Liver (tissue), 9 donors: Measurements from ENCODE around the gene LRRC47. TPM values are rescaled to one million over a fixed set of nuclear protein-coding genes. Genes with fewer than 3 reads are reported as not detected.

Experiments used
- DNase-seq: peaks from one replicate; pipeline ENCODE4 v3.0.0-alpha.2; 2017; ENCODE audit warnings: low spot score
- H3K27ac ChIP-seq, 2 donors: one replicate each; pipeline ENCODE4 v1.7.0; 2013; ENCODE audit warnings: inconsistent platforms in 2 of 2, low read length in 2 of 2, control low read depth in 1 of 2, low read depth in 1 of 2, mild to moderate bottlenecking in 1 of 2
- H3K27me3 ChIP-seq, 4 donors: one replicate each; pipeline versions ENCODE4 v1.6.1 to v1.7.0; 2013; ENCODE audit warnings: low read length in 3 of 4, inconsistent platforms in 1 of 4, mild to moderate bottlenecking in 1 of 4, moderate library complexity in 1 of 4; ENCODE audit not compliant: control insufficient read depth in 4 of 4, insufficient read depth in 4 of 4
- H3K36me3 ChIP-seq, 4 donors: one replicate each; pipeline versions ENCODE4 v1.6.1 to v1.7.0; 2013; ENCODE audit warnings: low read length in 3 of 4, mild to moderate bottlenecking in 3 of 4, low read depth in 1 of 4, moderate library complexity in 1 of 4; ENCODE audit not compliant: control insufficient read depth in 4 of 4, insufficient read depth in 3 of 4
- H3K4me1 ChIP-seq, 4 donors: one replicate each; pipeline versions ENCODE4 v1.6.1 to v1.7.0; 2013; ENCODE audit warnings: low read length in 3 of 4, mild to moderate bottlenecking in 3 of 4, moderate library complexity in 1 of 4; ENCODE audit not compliant: control insufficient read depth in 4 of 4, insufficient read depth in 4 of 4
- H3K4me3 ChIP-seq, 3 donors: one replicate each; pipeline versions ENCODE4 v1.6.1 to v1.7.0; 2013; ENCODE audit warnings: low read length in 3 of 3, control low read depth in 1 of 3, low read depth in 1 of 3, mild to moderate bottlenecking in 1 of 3
- H3K9ac ChIP-seq, 2 donors: one replicate each; pipeline ENCODE4 v1.7.0; 2013; ENCODE audit warnings: low read length in 2 of 2, mild to moderate bottlenecking in 2 of 2, moderate library complexity in 2 of 2, control low read depth in 1 of 2, low read depth in 1 of 2
- H3K9me3 ChIP-seq, 4 donors: one replicate each; pipeline versions ENCODE4 v1.6.1 to v1.7.0; 2013; ENCODE audit warnings: low read length in 3 of 4; ENCODE audit not compliant: control insufficient read depth in 4 of 4
- ATF3 ChIP-seq: IDR thresholded peaks from 2 replicates; pipeline ENCODE4 v1.6.1; 2016; ENCODE audit warnings: antibody characterized with exemption
- CTCF ChIP-seq: fragments of 150-350 bp; IDR thresholded peaks from 2 replicates; pipeline ENCODE4 v1.5.1; 2017; ENCODE audit warnings: improper control_type of control experiment, low read depth, low read length; ENCODE audit not compliant: missing input control
- EGR1 ChIP-seq, 2 donors: IDR thresholded peaks; 2 replicates each; pipeline ENCODE4 v1.6.1; 2016 to 2018; ENCODE audit warnings: antibody characterized with exemption in 2 of 2, low read depth in 2 of 2
- FOXA1 ChIP-seq: IDR thresholded peaks from 2 replicates; pipeline ENCODE4 v1.6.1; 2016; ENCODE audit warnings: antibody characterized with exemption
- FOXA2 ChIP-seq: IDR thresholded peaks from 2 replicates; pipeline ENCODE4 v1.6.1; 2016; ENCODE audit warnings: antibody characterized with exemption
- GABPA ChIP-seq, 2 donors: IDR thresholded peaks in 1 of 2; conservative IDR thresholded peaks in 1 of 2; 2 replicates each; pipeline ENCODE4 v1.6.1; 2016; ENCODE audit warnings: antibody characterized with exemption in 2 of 2, mild to moderate bottlenecking in 1 of 2, moderate library complexity in 1 of 2
- HNF4A ChIP-seq, 2 donors: conservative IDR thresholded peaks; 2 replicates each; pipeline ENCODE4 v1.6.1; 2016; ENCODE audit warnings: antibody characterized with exemption in 2 of 2, mild to moderate bottlenecking in 2 of 2
- JUND ChIP-seq, 2 donors: IDR thresholded peaks; 2 replicates each; pipeline ENCODE4 v1.6.1; 2016; ENCODE audit warnings: antibody characterized with exemption in 2 of 2
- NR2F2 ChIP-seq: IDR thresholded peaks from 2 replicates; pipeline ENCODE4 v1.6.1; 2016; ENCODE audit warnings: antibody characterized with exemption
- RAD21 ChIP-seq, 2 donors: IDR thresholded peaks; 2 replicates each; pipeline ENCODE4 v1.6.1; 2016; ENCODE audit warnings: antibody characterized with exemption in 2 of 2, mild to moderate bottlenecking in 2 of 2
- REST ChIP-seq: IDR thresholded peaks from 2 replicates; pipeline ENCODE4 v1.6.1; 2016; ENCODE audit warnings: antibody characterized with exemption, mild to moderate bottlenecking
- RXRA ChIP-seq, 2 donors: IDR thresholded peaks; 2 replicates each; pipeline ENCODE4 v1.6.1; 2017 to 2018; ENCODE audit warnings: antibody characterized with exemption in 2 of 2, mild to moderate bottlenecking in 1 of 2
- SP1 ChIP-seq: IDR thresholded peaks from 2 replicates; pipeline ENCODE4 v1.6.1; 2018; ENCODE audit warnings: antibody characterized with exemption, mild to moderate bottlenecking
- ZBTB33 ChIP-seq: IDR thresholded peaks from 2 replicates; pipeline ENCODE4 v1.6.1; 2016; ENCODE audit warnings: antibody characterized with exemption
- WGBS: extraction: QIAGEN DNeasy Blood & Tissue Kit; methylation state at CpG from one replicate; pipeline ENCODE4 v1.1.7; 2013; 5-methylcytosine and 5-hydroxymethylcytosine counted together
- polyA plus RNA-seq, 2 donors: library from polyadenylated mRNA; stranded (reverse) in 1 of 2; unstranded in 1 of 2; fragments of 200-250 nt in 1 of 2; fragments of >200 nt in 1 of 2; fragmentation: Nextera tagmentation in 1 of 2; extraction: Ambion mirVana in 1 of 2; gene quantifications; one replicate each; pipeline versions ENCODE4 v1.2.1 to v1.2.3, GENCODE V29; 2013 to 2015
- total RNA-seq, 2 donors: library from RNA; depleted of rRNA; stranded (reverse); fragments of >200 nt; gene quantifications; one replicate each; pipeline ENCODE4 v1.2.3, GENCODE V29; 2014
- TF ChIP-seq, protein P1 (sequence below): IDR thresholded peaks from 2 replicates; pipeline ENCODE4 v1.6.1; 2016; ENCODE audit warnings: antibody characterized with exemption
- donor health status: healthy.
- donor health status: healthy.
- donor health status: healthy.
- donor health status: healthy.
- donor health status: healthy.

Gene LRRC47
- total and polyA plus RNA-seq, 4 donors, result 8.7 to 23.8 (median 15.4) TPM

- TF ChIP-seq ZBTB33, result no peak
- no peak for TF ChIP-seq RXRA (IDR thresholded peaks at IDR 0.05)
- no peak for TF ChIP-seq FOXA2
- no peak for TF ChIP-seq HNF4A (conservative IDR thresholded peaks at IDR 0.05)
- no peak for TF ChIP-seq FOXA1
- TF ChIP-seq RAD21 (IDR thresholded peaks at IDR 0.05), result no peak
- no peak for TF ChIP-seq REST
- no peak for TF ChIP-seq GABPA (IDR thresholded peaks at IDR 0.05 in 1 of 2, conservative IDR thresholded peaks at IDR 0.05 in 1 of 2)
- no peak for TF ChIP-seq CTCF
- no peak for TF ChIP-seq EGR1 (IDR thresholded peaks at IDR 0.05; ENCODE audit: low read depth in 2 of 2)
- no peak for TF ChIP-seq SP1
- no peak for TF ChIP-seq ATF3
- no peak for TF ChIP-seq JUND (IDR thresholded peaks at IDR 0.05)
- TF ChIP-seq, protein P1, sequence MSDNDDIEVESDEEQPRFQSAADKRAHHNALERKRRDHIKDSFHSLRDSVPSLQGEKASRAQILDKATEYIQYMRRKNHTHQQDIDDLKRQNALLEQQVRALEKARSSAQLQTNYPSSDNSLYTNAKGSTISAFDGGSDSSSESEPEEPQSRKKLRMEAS, result no peak
- TF ChIP-seq NR2F2, result no peak
- Histone ChIP-seq H3K27ac (no peak overlapping the region), H3K36me3 (peaks cover 13 to 82% (median 48%) of the 10 kb centered on the region in 4 donors), H3K4me3 (no peak overlapping the region), H3K27me3 (no peaks in the 10 kb centered on the region), H3K9me3 (no peaks in the 10 kb centered on the region), H3K9ac (no peak overlapping the region), H3K4me1 (no peaks in the 10 kb centered on the region)
- no peak for DNase-seq
- 93% methylated on average over 14 of the region's 14 CpGs for WGBS
These were observed 31.6 kb upstream of the LRRC47 start for GRCh38 chr1:3827813-3828307.

GRCh38 chr1:3825356-3825755, 29.1 kb upstream of the LRRC47 start:
- no peaks in the 10 kb centered on the region for H3K4me1 ChIP-seq
- H3K4me3 ChIP-seq, result no peak overlapping the region
- H3K9me3 ChIP-seq, result no peaks in the 10 kb centered on the region
- TF ChIP-seq ATF3 (no peak), FOXA1 (no peak), RAD21 (IDR thresholded peaks at IDR 0.05) (no peak), SP1 (no peak), JUND (IDR thresholded peaks at IDR 0.05) (no peak), GABPA (IDR thresholded peaks at IDR 0.05 in 1 of 2, conservative IDR thresholded peaks at IDR 0.05 in 1 of 2) (no peak)
- TF ChIP-seq, protein P1, result no peak
- H3K27me3 ChIP-seq, result no peaks in the 10 kb centered on the region
- H3K36me3 ChIP-seq, result peaks cover 6 to 90% (median 48%) of the 10 kb centered on the region in 4 donors
- H3K27ac ChIP-seq, result no peak overlapping the region
- DNase-seq, result no peak
- 94% methylated on average over 15 of the region's 15 CpGs for WGBS
- H3K9ac ChIP-seq, result no peak overlapping the region
